Right lobe of liver (tissue), 4 donors: ENCODE data around the gene CFAP43.

Experiments
- POLR2A ChIP-seq: fragments of 450-650 bp; IDR thresholded peaks from one replicate; pipeline ENCODE4 v1.6.1; 2017; ENCODE audit warnings: antibody characterized with exemption, mild to moderate bottlenecking
- TF ChIP-seq, protein P1 (sequence below), 4 donors: fragments of 200-600 bp in 3 of 4; fragments of 450-650 bp in 1 of 4; IDR thresholded peaks; one replicate each; pipeline versions ENCODE4 v1.5.1 to v1.8.0; 2016 to 2022; ENCODE audit warnings: antibody characterized with exemption in 4 of 4, mild to moderate bottlenecking in 2 of 4
- donor health status: DM: no; HTN: no; CAD: no.
- donor health status: DM: no; HTN: no; CAD: no.
- donor health status: DM: no; HTN: yes; CAD: no.

DNA sequence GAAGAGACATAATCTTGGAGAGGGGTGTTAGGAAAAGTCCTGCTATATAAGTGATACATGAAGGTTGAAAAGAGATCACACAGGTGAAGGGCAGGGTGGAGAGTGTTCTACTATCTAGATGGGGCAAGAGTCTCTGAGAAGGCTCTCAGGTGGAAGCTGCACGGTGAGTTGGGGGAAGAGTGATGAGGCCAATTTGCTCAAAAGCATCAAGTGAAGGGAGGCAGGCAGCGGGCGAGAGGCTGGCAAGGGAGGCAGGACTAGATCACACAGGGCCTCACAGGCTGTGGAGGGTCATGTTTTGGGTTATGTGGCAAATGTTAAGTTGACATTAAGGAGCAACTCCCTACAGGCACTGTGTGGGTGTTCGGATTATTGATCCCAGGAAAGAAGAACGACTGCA, 143.9 kb downstream of the CFAP43 start:
- TF ChIP-seq, protein P1, sequence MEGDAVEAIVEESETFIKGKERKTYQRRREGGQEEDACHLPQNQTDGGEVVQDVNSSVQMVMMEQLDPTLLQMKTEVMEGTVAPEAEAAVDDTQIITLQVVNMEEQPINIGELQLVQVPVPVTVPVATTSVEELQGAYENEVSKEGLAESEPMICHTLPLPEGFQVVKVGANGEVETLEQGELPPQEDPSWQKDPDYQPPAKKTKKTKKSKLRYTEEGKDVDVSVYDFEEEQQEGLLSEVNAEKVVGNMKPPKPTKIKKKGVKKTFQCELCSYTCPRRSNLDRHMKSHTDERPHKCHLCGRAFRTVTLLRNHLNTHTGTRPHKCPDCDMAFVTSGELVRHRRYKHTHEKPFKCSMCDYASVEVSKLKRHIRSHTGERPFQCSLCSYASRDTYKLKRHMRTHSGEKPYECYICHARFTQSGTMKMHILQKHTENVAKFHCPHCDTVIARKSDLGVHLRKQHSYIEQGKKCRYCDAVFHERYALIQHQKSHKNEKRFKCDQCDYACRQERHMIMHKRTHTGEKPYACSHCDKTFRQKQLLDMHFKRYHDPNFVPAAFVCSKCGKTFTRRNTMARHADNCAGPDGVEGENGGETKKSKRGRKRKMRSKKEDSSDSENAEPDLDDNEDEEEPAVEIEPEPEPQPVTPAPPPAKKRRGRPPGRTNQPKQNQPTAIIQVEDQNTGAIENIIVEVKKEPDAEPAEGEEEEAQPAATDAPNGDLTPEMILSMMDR (IDR thresholded peaks at IDR 0.05): no peak
- no peak for TF ChIP-seq POLR2A
